Measurements from ENCODE around the gene ELMO1.
"Not testable (repeated sequence)": the region's sequence is repeated elsewhere in the genome, so short reads cannot be mapped to it uniquely, and the experiment has no call there.

The ELMO1 gene

DNA sequence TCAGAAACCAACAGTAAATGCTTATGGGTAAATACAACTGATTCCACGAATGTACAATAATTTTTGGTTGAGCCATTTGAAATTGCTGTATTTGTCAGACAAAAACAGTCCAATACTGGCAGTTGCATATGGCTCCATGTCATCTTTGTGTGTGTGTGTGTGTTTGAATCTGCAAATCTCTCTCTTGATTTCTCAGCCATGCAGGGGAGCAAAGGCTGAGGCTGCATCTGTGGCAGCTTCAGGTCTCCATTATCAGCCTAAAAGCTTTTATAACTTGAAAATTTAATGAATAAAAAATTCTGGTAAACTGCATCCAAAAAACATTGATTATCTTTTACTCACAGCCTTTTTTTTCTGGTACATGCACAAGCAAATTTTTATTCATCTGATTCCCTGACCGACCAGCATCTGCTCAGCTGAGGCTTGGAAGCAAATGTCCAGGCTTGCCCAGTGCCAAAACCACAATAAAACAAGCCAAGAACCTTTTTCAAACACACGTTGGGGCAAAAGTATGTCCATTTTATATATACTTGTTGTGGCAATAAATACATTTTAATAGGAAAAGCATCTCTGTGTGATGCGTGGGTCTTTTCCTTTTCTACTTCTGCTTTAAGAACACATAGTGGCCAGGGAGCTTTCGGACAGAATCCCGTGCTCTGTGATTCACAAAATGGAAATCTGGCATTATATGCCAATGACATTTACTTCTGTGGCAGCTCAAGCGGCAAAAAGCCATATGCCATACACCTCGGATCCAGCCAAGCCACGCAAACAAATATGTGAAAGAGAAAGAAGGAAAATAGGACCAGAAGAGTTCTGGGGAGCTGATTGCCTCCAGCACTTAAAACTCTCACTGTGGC lies 448.8 kb downstream of the ELMO1 start:
- no peak for DNase-seq

DNA sequence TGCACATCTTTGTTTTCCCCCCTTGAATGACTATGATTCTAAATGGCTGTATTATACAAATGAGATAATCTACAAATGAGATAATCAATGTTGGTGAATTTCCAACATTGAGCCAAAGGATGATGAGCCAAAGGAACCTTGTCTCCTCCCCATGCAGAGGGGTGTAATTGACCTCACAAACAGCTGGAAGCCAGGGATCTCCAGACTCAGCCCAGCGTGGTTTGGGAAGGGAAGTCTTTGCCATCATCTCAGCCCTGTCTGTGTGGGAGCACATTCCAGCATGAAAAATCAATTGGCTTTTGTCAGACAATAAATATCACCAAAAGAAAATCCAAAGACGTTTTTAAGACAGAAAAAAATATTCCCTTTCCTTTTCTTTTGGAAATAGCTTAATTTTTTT lies 452.9 kb downstream of the ELMO1 start:
- DNase-seq = no peak

DNA sequence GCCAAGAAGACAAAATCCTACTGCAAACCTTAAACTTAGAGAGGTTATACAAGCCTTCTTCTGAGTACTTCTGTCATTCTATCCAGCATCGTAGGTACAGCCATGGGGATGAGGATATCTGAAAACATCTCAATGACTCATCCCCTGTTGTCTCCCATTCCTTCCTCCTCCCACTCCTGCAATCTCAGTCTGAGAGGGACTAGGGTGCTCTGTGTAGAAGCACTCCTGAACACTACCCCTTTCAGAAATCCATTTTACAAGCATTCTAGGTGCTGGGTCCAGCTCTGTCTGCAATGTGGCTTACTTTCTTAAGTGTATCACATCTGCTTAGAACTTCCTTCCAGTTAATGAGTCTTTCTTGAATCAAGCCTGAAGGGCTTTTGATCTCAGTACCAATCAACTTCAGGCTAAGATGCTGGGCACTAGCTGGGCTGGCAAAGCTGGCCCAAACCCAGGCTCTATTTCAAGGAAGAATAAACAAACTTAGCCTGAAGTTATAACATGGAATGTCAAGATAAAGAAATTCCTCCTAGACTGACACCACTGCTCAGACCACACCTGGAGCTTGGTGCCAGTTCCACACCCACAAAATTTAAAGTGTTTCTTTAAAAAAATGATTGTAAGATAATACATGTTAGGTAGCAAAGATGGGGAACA lies 454.1 kb downstream of the ELMO1 start:
- no peak for DNase-seq

DNA sequence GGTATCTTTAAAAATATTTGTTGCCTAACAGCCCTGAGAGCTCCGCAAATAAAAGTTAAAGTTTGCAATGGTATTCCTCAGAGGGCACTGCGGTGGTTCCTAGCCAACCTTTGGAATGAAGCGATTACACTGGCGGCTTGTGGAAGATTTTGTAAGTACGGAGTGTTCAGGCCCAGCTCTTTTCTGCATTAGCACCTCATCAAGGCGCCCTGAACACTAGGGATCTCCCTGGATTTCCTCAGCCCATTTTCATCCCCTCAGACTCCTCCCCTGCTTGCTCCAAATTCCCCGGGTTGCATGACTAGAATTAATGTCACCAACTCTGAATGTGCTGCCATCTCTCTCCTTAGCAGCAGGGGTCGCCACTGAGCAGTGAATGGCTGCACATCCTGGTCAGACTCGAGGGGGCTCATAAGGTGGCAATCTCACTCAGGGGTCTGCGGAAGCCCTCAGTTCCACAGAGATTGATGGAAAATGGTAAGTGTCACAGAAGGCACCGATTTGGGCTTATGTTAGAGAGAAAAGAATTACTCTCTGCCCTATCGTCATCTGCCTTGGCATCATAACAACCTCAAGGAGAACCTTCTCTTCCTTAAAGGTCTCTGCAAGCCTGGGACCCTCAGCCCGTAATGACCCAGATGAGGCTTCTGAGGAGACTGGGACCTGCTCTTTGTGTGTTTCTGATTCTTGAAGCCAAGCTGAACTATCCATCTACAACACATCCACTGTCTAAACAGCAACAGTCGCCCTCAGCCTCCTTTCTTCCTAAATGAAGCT lies 461.5 kb downstream of the ELMO1 start:
- peak; percentile 49 for DNase-seq

DNA sequence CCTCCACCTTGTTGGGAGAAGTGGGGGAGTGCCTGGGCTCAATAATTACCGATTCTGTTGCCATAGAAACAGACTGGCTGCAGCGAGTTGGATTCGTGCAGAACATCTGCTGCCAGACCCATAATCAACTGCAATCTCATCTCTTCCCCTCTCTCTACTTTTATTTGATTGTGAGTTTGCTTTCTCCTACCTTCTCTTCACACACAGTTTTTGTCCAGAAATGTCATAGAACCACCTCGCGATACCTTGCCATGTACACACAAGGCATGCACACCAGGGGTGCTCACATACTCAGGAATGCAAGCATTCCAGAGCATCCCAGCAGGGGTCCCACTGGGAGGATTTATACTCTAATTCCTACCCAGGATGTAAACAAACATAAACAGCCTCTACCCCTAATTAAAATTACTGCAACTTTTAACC lies 462.1 kb downstream of the ELMO1 start:
- DNase-seq = no peak

DNA sequence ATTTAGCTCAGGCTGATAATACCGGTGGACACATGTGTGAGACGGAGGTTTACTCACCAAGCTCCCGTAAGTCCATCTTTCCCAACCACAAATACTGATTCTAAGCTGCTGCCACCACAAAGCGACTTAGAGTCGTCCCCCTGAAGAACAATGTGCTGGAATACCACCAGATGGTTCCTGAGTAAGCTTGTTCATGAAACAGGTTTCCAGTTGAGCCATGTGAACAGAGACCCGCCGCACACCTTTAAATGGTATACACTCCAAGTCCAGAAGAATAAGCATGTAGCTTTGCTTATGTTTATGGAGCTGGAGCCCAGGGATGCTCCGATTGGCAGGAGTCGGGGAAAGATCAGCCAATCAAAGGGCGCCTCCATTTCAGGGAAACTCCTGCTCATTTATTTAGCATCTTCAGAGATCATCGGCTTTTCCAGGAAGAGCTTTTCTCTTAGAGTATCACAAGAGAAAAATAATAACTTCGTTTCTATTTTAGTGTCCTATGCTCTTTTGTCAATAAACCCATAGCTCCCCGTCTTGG lies 462.7 kb downstream of the ELMO1 start:
- DNase-seq = no peak

DNA sequence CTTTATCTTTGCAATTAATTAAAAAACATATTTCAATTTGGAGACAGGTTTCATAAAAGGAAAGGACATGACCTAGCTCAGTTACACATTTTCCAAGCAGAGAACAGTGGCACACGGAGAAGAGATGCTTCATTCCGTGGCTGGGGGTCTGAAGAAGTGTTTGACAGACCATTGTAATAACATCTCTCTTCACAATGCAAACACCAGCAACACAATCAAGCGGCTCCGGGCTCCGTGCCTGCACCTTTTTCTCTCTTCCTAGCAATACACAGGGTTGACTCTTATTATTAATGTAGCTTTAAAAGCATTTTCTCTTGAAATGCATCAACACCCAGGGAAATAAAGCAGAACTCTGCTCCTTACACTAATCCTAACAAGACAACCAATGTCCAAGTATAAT lies 463.3 kb downstream of the ELMO1 start:
- DNase-seq = no peak

DNA sequence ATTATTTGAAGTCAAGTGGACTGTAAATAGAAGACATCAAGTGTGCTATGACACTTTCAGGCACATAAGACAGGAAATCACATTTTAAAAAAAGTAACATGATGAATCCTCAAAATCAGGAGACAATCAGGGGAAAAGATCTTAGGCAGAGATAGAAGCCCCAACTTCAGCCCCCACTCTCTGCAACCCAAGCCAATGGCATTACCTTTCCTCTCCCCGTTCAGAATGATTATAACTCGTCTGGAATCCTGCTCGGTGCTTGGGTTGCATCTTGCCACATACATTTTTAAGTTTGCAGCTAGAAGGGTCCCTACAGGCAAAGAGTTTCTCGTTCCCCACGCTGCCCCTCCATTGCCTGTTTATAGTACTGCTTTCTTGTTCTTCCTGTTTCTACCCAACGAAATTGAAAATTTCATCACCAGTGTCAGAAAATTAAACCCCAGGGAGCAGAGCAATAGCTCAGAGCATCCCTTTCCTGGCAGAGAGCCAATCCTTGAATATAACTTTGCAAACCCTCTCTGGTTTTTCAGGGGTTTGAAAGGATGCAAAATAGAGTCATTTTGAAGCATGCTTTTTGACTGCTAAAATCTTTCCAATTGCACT lies 463.9 kb downstream of the ELMO1 start:
- no peak for DNase-seq

DNA sequence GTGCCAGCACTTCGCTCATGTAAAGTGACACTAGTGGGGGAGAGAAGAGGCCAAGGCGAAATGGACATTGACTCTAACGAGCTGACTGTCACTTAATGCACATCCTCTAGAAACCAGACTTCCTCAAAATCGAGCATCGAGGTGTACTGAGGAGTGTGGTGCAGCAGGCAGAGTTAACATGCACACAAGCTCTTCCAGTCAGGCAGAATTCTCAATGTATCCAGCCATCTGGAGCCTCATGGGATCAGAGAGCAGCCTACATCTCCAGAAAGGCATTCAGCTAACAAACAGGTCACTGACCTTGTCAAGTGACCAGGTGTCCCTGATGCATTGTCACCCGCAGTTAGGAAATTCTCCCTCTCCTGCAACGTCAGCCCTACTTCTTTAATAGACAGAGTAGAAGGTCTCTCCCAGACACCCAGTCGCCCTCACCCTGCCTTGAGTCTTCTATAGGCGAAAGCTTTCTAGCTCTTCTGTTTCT lies 464.6 kb downstream of the ELMO1 start:
- no peak for DNase-seq

DNA sequence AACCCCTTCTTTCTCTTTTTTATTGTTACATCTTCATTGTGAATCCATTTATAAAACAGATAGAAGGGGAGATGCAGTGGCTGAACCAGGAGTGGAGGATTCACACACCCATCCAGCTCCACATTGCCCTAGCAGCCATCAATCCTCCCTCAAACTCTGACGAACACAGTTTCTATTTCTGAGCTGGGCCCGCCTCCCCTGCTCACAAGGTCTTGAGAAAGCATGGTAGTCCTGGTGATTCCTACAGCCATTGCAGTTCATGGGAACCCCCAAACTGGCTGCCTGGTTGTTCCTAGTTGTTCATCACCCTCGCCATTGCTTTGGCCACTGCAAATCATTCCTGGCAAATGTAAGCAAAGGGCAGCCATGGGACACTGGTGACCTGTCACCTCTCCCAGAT lies 465.9 kb downstream of the ELMO1 start:
- DNase-seq = no peak

DNA sequence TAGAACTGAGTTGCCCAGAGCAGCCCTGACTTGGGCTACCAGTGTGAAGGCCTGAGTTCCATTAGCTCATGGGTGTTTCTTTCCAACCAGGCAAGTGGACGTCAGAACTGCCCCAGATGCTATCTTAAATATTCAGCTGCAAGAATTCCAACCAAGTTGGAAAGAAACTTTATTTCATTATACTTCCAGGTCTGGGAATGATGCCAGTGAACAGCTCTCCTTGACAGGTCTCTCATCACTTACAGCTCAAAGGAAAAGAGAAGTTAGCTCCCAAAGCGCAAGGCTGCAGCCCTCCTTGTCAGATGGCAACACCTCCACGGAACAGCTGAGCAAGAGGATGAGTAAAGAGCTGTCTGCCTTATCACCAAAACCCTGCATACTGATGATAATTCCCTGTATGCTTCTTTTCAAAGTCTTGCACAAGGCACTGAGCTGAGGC lies 468.8 kb downstream of the ELMO1 start:
- DNase-seq = no peak

DNA sequence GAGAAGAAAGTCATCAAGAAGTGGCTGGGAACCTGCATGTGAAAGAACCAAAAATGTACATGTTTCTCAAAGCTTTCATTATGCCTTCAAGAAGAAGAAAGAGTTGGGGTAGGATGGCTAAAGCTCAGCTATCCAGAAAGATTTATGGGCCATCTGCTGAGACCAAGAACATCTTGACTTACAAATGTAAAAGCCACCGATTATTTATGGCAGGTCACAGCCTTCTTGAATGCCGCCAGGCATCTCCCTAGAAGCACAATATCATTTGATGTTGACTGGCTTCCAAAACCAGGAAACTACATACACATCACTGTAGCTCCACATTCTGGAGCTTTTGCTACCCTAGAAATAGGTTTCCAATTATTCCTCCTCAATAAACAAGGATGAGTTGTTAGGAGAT lies 470.2 kb downstream of the ELMO1 start:
- no peak for DNase-seq

DNA sequence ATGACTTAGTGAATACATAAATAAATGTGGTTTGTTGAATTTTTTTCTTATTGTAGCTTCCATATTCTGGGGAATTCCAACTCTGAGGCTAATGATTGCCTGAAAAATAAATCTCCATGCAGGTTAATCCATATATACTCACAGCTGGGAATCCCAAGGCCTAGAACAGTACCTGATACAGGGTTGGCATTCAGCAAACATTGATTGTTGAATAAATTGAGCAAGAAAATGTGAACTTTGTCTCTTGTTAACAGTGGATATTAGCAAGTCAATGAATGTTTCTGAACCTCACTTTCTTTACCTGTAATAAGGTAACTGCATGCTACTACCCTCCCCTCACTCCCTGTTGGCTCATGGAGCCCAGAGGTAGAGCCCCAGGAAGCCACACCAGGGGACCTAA lies 470.8 kb downstream of the ELMO1 start:
- no peak for DNase-seq

DNA sequence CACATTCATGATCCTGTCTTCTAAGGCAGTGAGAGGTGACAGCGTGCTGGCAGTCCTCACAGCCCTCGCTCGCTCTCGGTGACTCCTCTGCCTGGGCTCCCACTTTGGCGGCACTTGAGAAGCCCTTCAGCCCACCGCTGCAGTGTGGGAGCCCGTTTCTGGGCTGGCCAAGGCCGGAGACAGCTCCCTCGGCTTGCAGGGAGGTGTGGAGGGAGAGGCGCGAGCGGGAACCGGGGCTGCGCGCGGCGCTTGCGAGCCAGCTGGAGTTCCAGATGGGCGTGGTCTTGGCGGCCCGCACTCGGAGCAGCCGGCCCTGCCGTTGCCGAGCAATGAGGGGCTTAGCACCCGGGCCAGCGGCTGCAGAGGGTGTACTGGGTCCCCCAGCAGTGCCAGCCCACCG lies 475.1 kb downstream of the ELMO1 start:
- DNase-seq = not testable (repeated sequence)

DNA sequence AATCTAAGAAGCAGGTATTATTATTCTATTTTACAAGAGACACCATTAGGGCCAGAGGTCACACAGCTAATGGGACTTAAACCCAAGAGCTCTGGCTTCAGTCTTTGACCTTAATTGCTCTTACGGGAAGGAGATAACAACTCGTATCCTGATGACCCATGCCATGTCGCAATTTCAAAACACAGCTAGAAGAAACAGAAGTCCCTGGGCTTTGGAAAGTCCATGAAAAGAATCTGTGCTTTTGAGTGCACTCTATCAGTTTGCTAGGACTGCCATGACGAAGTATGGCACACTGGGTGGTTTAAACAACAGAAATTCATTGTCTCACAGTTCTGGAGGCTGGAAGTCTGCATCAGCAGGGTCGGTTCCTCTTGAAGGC lies 476.5 kb downstream of the ELMO1 start:
- no peak for DNase-seq

DNA sequence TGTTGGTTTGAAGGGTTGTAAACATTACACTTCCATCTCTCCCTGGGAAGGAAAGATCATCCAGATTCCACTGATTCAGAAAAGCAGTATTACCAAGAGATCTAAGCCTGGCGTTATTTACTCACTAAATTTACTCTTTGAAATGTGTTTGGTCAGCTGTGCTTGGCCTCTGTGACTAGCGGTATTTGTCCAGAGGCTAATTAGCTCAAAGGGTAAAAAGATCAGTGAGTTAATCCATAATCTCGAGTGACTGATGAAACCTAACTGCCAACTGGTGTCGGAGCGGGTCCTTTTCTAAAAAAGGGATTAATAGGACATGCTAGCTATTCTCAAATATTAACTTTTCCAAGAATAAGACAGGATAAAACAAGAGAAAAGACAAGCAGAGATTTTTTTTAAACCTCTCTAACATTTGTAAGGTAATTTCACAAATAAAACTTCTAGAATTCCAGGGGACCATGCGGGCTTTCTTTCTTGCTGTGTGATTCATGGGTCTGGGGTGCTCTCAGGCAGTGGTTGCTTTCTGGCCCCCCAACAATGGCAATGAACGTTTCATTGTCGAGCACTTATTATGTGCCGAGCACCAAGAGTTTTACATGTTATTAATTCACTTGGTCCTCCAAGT lies 477.0 kb downstream of the ELMO1 start:
- DNase-seq = no peak

DNA sequence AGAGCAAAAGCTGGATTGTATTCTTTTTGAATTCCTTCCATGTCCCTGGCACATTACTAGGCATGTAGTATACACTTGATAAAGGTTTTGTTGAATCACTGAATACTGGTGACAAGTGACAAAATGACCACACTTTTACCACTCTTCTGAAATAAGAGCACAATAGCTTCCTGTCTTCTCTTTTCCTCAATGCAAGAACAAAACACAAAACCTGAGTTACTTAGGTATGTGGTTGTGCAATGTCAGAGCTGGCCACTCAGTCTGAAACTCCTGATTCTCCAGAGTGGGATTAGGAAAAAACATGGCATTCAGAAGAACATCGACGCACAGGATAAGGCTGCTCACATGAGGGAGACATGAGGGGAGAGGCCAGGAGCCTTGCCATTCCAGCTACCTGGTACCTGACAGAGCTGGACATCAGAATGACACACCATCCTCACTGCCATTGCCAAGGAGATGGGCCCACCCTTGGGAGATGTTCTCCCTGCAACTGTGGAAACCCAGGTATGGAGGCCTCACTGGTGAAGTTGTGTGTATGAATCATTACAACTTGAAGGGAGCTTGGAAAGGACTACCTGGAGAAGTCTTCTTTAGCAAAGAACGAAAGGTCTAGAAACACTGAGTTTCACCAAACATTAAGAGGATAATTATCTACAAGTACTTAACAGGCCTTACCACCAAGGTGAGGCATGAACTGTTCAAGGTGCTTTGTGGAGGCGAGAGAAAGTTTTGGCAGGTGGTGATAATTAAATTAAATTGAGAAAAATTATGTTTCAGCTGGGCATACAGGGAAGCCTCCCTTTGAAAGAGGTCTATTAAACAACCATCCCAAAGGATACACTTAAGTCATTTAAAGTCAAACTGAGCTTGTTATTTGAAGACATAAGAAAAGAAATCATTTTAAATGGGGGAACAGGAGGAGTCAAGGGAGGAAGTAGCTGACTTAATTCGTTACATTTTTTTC lies 477.8 kb downstream of the ELMO1 start:
- DNase-seq = no peak

DNA sequence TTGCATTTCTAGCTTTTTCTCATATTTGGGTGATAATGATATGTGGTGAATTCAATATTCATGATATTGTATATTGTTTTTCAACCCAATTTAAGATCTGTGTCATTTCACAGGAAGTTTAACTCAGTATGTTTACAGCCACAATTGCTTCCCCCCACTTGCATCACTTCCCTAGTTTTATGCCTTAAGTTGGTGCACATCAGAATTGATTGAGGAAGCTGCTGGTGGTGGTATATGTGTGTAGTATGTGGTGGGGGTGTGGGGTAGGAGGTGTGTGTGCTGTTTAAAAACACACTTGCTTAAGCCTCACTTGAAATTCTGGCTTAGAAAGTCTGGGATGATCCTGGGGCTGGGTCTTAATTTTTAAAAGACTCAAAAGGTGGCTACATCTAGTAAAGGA lies 479.3 kb downstream of the ELMO1 start:
- no peak for DNase-seq

DNA sequence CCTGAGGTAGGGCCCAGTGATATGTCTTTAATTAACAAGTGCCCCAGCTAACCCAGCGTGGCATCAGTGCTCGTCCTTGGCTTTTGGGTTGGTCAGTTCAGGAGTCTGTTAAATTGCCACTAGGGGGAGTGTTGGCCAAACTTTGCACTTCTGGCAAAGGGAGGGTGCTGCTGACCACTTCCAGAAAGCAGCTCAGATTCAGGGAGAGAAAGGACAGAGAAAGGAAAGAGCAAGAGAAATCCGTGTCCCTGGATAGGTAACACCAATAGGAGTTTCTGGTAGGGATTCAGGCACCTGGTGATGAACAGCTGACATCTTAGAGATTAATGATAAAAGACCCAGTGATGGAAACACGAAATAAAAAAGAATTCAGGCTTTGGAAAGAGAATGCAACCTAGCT lies 481.3 kb downstream of the ELMO1 start:
- no peak for DNase-seq

DNA sequence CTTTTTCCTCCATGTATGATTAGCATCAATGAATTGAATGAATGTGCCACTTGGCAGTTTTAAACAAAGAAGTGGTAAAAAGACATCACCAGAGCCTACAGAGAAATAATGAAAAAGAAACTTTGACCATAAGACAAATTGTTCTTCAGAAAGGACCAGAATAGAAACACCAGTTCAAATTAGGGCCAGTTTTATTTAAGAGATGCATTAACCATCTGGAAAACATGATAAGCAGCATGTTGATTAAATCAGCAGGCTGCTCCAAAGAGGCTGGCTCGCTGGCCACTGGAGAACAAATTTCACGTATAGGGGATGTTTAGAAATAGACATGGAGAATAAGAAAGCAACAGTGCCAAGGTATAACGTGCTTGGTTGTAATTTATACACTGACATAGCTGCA lies 482.0 kb downstream of the ELMO1 start:
- no peak for DNase-seq

DNA sequence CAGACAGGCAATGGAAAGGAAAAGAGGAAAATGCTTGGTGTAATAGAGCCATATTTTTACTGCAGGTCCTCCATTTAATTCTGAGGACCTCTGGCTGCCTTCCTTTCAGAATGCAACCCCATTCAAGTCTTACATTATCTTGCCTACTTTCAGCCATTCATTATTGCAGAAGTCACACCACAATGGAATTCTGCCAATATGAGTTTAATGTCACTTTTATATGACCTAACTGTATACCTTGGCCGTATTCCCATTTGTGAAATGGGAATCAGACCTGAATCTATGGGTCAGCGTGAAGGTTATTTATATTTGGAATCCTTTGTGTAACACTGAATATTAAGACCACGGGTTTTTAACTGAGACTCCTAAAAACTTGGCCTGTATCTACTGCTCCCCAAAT lies 482.6 kb downstream of the ELMO1 start:
- DNase-seq = no peak

Data from effector CD4-positive, alpha-beta T cell (primary cell).